CD4-positive, alpha-beta T cell treated with Interferon gamma for 1 hour (primary cell): ENCODE data around the gene CES5A.
"Not testable (repeated sequence)": the region's sequence is repeated elsewhere in the genome, so short reads cannot be mapped to it uniquely, and the experiment has no call there.

Experiments
- DNase-seq: peaks from one replicate; pipeline ENCODE4 v3.0.0-alpha.2; 2020

CES5A gene, protein sequence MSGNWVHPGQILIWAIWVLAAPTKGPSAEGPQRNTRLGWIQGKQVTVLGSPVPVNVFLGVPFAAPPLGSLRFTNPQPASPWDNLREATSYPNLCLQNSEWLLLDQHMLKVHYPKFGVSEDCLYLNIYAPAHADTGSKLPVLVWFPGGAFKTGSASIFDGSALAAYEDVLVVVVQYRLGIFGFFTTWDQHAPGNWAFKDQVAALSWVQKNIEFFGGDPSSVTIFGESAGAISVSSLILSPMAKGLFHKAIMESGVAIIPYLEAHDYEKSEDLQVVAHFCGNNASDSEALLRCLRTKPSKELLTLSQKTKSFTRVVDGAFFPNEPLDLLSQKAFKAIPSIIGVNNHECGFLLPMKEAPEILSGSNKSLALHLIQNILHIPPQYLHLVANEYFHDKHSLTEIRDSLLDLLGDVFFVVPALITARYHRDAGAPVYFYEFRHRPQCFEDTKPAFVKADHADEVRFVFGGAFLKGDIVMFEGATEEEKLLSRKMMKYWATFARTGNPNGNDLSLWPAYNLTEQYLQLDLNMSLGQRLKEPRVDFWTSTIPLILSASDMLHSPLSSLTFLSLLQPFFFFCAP

DNA sequence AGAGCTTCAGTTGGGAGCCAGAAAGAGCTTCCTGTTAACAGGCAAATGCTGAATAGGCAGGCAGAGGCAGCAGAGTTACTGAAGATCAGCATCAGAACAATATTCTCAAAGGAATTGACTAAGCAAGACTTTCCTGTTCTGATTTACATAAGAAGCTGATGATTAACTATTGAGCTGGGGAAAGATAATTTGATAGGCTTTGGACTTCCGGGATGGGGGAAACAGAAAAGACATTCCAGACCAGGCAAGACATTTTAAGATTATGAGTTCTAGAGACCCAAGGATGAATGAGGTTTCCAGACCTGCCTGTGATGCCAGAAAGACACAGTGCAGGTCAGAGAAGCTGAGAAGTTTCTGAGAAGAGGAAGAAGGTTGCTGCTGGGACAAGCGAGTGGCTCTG is at the start of gene CES5A:
Gene CES5A (minus strand): TSS at position 101 of the 400 bp plus-strand sequence. CDS start 152 bp downstream, outside the sequence.
- no peak for DNase-seq

DNA sequence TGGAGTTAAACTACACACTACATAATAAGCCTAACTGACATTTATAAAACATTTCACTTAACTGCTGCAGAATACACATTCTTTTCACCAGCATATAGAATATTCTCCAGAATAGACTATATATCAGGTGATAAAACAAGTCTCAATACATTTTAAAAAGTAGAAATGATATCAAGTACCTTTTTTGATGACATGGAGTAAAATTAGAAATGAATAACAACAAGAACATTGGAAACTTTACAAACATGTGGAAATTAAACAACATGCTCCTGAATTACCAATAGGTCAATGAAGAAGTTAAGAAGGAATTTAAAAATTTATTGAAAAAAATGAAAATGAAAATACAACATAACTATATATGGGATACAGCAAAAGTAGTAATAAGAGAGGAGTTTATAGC is 47.5 kb upstream of the CES5A start:
- DNase-seq: no peak

DNA sequence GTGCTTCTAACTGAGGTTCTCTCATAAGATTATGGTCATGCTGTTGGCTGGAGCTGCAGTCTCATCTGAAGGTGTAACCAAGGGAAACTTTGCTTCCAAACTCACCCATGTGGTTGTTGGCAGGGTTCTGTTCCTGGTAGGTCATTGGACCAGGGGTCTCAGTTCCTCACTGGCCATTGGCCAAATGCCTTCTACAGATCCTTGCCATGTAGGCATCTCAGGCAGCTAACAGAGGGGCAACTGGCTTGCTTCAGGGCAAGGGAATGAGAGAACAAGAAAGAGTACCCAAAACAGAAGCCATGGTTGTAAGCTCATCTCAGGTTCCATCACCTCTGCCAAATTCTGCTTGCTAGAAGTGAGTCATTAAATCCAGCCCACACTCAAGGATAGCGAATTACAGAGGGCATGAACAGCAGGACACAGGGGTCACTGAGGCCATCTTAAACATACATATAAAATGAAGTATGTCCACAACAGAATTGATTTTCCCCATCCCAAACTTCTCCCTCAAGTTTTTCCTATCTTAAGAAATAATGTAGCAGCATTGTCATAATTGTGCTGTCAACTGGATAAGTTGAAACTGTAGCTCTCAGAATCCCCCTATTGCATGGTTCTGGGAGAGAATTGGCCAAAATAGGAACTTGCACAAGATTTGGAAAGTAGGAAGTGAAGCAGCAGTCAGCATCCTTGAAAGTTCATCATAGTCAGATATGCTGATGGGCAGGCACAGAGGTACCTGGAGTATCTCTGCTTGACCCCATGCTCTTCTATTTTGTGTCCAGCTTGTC is 42.4 kb upstream of the CES5A start:
- DNase-seq: no peak

DNA sequence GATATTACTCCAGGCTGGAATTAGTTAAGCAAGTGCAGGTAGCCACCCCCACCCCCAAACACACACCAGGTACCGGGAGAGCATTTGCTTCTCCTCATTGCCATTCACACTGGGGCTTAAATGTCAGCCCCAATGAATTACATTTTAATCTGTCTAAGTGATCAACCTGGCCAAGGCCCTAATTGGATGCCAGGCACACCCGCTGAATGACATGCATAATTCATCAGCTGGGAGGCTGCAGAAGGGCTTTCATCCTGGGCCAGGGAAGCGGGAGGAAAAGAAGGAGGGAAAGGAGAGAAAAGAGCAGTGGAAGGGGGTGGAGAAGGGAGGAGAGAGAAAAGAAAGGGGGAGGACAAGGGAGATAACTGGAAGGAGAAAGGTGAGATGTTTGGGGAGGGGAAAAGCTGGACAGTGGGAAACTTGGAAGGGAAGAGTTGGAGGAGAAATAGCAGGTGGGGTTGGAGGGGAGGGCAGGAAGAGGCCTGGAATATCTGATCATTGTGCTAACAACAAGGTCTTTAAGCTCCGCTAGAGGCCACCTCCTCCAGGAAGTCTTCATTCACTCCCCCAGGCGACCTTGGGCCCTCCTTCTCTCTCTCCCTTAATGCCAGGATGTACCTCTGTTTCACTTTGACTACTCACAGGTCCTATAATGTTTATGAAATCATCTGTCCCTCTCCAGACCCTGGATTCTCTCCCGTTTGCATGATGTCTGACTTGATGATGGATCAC is 40.1 kb upstream of the CES5A start:
- no peak for DNase-seq

DNA sequence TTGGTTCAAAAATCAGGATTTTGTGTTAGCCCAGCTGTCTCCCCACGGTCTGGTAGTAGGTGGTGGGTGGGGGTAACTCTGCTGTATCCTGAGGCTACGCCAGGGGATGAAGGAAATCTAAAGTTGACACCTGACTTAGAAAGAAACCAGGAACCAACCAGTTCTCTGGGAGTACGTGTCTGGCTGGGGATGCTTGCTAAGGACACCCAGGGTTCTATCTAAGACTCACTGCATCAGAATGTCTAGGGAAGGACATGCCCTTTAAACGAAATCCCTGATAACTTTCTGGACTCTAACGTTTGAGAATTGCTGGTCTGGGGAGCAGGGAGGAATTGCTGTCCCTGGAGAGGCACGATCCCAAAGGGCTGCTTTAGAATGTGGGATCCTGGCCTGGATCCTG is 39.2 kb upstream of the CES5A start:
- DNase-seq: no peak

DNA sequence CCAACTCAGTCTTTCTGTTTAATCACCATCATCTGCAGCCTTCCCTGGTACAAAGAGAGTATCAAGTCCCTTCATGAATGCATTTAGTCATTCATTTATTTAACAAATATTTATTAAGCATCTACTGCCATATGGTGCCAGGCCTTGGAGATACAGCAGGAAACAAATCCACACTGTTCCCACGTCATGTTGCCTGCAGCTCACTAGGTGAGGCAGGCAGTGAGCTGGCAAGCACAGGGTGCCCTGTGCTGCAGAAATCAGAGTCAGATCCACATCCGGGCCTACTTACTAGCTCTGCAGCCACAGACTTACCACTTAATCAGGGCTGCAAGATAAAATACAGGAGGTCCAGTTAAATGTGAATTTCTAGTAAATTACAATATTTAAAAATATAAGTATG is 38.5 kb upstream of the CES5A start:
- no peak for DNase-seq

GRCh38 chr16:55913121-55913520 is 37.9 kb upstream of the CES5A start:
- not testable (repeated sequence) for DNase-seq

GRCh38 chr16:55912022-55912421 is 36.8 kb upstream of the CES5A start:
- no peak for DNase-seq

DNA sequence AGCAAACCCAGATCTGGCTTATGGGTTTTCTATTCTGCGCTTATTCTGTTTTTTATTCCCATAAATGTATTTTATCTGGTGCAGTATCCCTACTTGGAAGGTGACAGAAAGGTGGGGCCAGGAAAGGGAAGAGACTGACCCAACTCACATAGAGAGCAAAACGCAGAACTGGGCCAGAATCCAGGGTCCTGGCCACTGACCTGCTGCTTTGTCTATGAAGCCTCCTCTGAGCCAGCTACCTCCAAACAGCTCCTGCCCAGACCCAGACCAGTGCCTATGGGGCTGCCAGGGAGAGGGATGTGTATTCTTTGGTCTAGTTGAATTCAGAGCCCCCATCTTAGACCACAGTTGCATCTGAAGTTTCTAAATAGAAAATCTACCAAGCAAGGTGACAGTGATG is 36.4 kb upstream of the CES5A start:
- no peak for DNase-seq

DNA sequence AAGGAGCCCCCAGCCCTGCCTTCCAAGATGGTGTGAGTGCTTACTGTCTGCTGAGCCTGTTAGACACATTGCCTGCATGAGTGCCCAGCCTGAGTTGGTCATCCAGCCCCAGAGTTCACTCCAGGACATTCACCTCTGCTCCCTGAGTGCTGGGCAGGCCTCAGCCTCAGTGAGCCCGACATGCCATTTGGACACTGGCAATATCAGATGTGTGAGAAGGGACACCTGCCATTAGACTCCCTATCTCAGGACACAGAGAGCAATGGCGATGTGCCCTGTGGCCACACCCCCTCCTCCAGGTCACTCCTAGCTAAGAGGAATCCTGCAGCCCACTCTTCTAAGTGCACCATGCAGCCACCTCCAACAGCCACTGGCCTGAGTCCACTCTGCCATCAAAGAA is 34.7 kb upstream of the CES5A start:
- DNase-seq: no peak

DNA sequence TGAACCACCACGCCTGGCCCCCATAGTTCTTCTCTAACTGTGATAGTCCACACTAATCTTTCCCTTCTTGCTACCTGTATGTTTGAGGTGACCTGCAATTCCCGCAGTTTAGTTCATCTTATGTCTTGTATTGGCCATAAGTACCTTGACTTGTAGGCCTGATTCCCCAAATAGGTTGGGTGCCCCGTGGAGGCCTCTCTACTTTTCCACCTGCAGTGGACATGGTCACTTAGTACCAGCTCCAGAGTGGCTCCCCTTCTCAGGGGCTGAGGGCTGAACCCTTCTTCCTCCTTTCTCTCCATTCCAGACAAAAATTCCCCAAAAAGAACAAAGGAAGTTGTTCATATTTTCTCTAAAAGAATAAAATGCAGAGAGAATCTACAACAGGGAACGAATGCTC is 33.5 kb upstream of the CES5A start:
- no peak for DNase-seq

DNA sequence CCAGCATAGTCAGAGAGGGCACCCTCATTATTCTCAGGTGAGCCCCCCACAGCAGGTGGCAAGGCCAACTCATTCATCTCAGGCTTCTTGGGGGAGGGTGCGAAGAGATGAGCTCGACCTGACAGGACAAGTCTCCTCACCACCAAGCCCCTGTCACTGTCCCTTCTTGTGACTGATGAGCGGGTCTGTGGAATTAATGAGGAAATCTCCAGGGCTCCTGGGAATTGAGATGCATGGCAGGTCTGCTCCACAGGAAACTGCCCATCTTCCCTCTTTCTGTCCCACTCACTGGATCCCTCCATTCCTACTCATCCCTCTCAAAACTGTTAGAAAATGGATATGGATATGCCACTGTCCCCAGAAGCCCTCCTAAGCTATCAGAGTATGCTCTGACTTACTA is 32.5 kb upstream of the CES5A start:
- DNase-seq: no peak

- DNase-seq: no peak
These were observed 30.9 kb upstream of the CES5A start for GRCh38 chr16:55906123-55906522.

GRCh38 chr16:55905651-55906050 is 30.5 kb upstream of the CES5A start:
- no peak for DNase-seq

DNA sequence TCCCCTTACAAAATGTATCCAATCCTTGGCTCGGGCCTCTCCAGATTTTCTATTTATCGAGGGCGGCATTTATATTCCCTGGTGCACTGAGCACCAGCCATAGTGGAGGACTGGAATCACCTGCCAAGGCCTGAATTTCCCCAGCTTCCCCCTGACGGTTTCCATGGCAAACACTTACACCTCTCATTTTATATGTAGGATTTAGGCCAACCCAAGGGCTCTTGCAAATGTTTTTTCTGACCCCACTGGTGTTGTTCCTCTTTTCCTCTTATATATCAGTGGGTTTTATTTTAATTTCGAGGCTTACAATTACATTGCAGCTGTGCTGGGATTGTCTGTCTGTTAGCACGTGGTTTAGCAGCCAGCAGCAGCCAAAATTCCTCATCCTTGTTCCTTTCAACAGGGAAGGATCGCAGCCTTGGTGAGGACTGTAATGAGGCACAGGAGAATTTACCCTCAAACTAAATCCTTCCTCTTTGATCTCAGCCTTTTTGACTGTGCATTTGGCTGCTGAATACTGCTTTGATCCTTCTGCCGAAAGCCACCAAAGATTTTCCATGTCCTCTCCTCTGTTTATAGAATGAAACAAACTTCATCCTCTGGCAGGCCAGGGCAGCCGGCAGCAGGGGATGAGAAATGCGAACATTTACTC is 26.5 kb upstream of the CES5A start:
- no peak for DNase-seq

DNA sequence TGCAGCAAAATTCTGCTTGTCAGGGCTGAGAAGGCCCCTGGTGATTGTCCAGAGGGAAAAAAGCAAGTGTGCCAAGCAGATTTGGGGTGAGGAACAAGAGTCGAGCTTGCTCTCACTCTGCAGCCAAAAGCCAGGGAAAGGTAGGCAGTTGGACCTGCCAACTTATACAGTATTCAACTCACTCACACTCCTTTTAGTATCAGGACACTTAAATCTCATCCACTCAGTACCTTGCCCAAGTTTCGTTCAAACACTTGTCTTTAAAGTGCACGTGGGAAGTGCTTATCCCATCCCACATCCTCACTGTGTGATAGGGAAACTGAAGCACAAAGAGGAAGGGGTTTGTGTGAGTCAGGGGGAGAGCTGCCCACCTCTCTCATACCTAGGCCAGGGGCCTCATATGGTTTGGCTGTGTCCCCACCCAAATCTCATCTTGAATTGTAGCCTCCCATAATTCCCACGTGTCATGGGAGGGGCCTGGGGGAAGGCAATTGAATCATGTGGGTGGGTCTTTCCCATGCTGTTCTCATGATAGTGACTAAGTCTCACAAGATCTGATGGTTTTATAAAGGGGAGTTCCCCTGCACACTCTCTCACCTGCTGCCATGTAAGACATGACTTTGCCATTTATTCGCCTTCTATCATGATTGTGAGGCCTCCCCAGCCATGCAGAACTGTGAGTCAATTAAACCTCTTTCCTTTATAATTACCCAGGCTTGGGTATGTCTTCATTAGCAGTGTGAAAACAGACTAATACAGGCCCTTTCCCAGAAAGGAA is 25.6 kb upstream of the CES5A start:
- no peak for DNase-seq

GRCh38 chr16:55899857-55900256 is 24.7 kb upstream of the CES5A start:
- no peak for DNase-seq

DNA sequence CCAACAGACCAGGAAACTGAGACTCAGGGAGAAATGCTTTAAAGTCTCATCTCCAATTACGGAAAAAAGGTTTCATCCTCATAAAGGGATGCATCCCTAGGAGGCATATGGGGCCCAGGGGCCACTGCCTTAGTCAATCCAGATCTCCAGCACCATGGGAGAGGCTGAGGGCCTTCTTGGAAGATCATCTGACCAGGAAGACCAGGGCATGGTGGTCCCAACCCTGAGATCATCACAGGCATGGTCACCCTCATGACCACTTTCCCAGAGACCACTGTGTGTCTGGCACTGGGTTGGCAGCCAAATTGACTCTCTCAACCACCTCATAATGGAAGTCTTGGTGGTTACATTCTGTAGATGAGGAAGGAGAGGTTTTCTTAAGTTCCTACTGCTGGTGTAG is 23.4 kb upstream of the CES5A start:
- no peak for DNase-seq

DNA sequence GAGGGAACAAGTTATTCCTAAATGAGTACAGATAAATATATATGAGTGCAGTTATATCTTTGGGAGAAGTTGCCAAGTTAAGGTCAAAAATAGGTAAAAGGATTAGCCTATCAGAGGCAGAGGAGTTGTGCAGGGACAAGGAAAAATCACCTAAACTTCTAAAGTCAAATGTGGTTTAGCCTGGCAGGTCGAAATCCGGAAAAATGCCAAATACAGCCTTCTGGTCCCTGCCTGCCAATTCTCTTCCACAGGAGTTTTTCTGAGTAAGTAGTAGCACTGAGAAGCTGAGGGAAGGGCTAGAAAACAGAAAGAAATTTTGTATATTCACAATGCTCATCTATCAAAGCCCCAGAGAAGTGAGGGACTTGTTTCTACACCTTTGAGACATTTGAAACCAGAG is 17.6 kb upstream of the CES5A start:
- DNase-seq: no peak

DNA sequence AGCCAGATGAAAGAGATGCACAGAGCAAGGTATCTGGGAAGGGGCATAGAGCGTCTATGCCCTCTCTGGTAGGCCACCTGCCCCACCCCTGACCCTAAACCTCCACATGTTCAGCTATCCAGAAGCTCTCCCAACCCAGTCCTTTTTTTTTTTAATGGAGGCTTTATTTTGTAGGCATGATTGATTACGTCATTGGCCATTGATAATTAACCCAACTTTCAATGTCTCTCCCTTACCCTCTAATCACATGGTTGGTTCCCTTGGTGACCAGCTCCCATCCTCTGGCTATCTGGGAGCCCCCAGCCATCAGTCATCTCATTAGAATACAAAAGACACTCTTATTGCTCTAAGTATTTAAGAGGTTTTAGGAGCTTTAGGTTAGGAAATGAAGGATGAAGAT is 14.3 kb upstream of the CES5A start:
- DNase-seq: no peak

DNA sequence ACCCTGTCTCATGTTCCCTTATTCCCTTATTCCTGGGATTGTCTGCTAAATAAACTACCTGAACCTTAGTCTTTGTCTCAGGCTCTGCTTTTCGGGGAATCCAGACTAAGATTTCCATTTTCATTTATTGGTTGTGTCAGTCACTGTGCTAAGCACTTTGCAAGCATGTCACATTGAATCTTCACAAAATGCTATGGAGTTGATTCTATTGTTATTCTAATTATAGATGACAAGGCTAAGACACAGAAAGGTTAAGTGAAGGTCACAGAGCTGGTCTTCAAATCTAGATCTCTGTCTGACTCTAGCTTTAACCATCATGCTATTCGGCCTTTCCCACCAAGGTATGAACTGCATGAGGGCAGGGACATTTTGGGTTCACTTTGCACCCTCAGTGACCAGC is 13.4 kb upstream of the CES5A start:
- DNase-seq: no peak

DNA sequence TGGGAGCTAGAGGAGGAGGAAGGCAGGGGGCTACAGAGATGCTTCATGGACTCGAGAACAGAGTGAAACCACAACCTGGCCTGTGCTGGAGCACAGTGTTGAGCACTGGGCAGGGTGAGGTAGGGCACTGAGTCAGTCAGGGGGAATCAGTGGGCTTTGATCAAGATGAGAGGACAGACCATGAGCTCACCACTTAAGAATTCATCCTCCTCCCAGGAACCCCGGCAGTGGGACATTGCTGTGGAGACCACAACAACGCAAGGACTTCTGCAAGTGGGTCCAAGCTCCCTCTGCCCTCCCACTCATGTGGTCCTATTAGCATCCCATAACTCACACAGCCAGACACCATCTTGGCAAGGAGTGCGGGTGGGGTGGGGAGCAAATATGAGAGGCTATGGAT is 1.7 kb upstream of the CES5A start:
- no peak for DNase-seq
